Measurements from ENCODE around the gene WDR64.
"Not testable (repeated sequence)": the region's sequence is repeated elsewhere in the genome, so short reads cannot be mapped to it uniquely, and the experiment has no call there.

WDR64 gene

GRCh38 chr1:241703739-241704138, 51.7 kb downstream of the WDR64 start:
- DNase-seq, result not testable (repeated sequence)

- DNase-seq, result no peak
These were observed 54.2 kb downstream of the WDR64 start for GRCh38 chr1:241706257-241706656.

- no peak for DNase-seq
These were observed 54.9 kb downstream of the WDR64 start for GRCh38 chr1:241706967-241707366.

DNA sequence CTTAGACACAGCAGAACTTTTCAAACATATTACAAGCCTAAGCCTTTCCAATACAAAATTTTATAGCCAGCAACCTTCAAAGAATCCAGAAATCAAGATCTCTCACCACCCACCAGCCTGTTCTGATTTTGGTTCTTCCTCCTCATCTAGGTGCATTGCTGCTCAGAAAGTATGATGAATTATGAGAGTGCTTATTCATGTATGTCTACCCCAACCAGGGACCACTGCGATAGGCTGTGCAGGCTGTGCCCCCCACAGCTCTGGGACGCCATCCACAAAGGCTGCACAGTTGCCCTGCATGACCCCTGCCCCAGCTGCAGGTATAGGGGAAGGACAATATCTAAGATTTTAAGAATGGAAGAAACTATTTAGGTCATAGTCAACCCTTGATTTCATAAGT, 55.4 kb downstream of the WDR64 start:
- no peak for DNase-seq

GRCh38 chr1:241711326-241711725, 59.2 kb downstream of the WDR64 start:
- DNase-seq, result no peak

- no peak for DNase-seq
These were observed 61.2 kb downstream of the WDR64 start for GRCh38 chr1:241713316-241713715.

- peak in 1 of 3 donors; percentile 4 for DNase-seq
These were observed 62.5 kb downstream of the WDR64 start for GRCh38 chr1:241714321-241715218.

- DNase-seq, result no peak
These were observed 63.4 kb downstream of the WDR64 start for GRCh38 chr1:241715435-241715834.

DNA sequence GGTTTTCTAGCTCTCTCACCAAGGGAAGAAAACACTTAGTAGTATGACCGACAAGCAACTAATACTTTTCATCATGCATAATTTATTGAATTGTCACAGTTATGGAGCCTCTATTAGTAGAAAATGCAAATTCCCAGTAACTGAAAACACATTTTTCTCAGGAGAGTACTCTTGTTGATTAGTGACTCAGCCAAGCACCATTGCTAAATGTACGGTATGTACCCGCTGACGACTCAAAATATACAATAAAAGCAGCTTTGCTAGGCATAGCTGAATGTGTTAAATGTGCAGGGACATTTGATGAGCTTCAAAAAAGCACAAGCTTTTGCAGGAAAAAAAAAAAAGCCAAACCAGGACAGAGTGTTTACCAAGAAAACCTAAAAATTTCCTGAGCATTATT, 63.9 kb downstream of the WDR64 start:
- DNase-seq, result no peak

GRCh38 chr1:241716915-241717656, 65.0 kb downstream of the WDR64 start:
- no peak for DNase-seq

DNA sequence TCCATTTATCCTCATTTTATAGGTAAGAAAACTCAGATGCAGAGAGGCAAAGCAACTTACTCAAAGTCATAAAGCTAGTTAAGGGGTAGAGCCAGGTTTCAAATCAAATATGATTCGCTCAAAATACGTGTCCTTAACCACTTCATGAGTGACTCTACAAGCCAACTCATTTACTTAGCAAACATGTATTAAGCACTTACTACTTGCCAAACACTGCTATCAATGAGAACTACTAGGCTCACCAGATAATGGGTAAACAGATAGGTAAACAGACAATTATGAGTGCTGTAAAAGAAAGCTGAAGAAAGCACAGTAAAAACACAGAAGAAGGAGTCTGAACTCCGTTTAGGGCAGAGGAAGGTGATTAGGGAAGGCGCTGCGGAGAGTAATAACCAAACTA, 65.9 kb downstream of the WDR64 start:
- DNase-seq, result no peak

DNA sequence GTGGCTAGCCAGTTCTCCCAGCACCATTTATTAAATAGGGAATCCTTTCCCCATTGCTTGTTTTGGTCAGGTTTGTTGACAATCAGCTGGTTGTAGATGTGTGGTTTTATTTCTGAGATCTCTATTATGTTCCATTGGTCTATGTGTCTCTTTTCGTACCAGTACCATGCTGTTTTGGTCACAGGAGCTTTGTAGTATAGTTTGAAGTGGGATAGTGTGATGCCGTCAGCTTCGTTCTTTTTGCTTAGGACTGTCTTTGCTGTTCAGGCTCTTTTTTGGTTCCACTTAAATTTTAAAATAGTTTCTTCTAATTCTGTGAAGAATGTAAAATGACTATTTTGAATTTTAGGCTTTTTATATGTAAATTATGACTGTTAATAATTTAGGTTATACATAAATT, 68.9 kb downstream of the WDR64 start:
- no peak for DNase-seq

DNA sequence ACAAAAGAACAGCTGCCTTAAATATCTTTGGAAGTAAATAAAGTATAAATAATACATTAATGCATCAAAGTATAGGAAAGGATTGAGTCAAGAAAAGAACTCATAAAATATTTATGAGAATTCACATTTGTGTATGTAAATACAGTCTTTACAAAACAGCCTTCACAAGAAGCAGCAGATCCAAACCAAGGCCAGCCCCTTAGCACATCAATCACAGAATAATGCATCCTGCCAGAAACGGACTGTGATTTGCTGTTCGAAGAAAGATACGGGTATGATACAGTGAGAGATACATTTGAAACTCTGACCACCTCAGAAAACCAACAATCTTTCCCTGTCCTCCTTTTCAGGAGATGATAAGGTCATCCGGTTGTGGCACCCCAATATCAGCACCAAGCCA, 70.9 kb downstream of the WDR64 start:
- DNase-seq, result no peak

GRCh38 chr1:241724741-241725356, 72.8 kb downstream of the WDR64 start:
- no peak for DNase-seq

DNA sequence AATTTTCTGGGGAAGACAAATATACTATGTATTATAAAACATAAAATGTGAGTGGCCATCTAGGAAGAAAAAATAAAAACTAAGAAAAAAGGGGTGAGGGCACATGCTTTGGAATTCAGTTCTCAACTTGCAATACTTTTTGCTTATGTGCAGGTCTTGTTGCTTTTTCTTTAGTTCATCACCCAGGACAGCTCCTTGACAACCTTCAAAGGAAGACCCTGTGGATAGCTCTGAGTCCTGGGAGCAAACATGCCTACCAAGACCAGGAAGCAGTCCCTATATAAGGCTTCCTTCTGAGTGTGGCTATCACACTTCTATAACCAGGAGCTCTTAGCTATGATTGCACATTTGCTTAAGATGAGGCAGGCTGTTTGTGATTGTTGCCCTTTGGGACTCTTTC, 78.0 kb downstream of the WDR64 start:
- DNase-seq, result no peak

DNA sequence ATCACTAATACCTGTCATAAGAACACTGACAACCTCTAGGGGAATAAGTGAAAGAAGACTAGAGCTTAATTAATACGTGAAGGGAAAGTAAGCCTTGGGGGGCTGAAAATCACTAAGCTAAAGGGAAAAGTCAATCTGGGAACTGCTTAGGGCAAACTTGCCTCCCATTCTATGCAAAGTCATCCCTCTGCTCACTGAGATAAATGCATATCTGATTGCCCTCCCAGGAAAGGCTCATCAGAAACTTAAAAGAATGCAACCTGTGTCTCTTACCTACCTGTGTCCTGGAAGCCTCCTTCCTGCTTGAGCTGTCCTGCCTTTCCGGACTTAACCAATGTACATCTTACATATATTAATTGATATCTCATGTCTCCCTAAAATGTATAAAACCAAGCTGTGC, 81.8 kb downstream of the WDR64 start:
- DNase-seq, result no peak

DNA sequence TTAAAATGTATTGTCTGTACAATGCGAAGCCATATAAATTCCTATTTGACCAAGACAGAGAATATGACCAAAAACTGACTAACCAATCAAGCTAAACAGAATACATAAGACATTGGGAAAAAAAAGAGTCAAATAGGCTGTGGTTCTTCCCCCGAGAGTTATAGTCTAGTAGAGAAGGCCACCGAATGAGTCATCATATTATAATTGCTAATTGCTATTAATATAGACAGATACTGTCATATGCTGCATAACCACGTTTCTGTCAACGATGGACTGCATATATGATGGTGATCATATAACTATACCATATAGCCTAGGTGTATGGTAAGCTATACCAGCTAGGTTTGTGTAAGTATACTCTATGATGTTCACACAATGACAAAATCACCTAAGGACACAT, 82.5 kb downstream of the WDR64 start:
- DNase-seq, result no peak

GRCh38 chr1:241735493-241735926, 83.4 kb downstream of the WDR64 start:
- DNase-seq, result not testable (repeated sequence)

DNA sequence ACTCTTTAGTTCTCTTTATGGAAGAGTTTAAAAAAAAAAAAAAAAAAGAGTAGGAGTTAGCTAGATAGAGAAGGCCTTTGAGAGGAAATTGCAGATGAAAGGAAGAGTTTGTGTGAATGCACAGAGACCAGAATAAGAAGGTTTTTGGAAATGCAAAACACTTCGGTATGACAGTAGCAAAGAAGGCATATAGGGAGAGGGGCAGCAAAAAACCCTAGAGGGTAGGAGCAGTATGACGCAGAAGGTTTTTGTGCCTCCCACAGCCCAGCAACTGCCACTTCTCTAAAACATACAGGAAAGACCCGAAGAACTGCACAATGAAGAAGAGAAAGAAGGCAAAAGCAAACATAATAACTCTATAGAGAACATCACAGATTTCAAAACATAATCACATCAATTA, 84.3 kb downstream of the WDR64 start:
- no peak for DNase-seq

DNA sequence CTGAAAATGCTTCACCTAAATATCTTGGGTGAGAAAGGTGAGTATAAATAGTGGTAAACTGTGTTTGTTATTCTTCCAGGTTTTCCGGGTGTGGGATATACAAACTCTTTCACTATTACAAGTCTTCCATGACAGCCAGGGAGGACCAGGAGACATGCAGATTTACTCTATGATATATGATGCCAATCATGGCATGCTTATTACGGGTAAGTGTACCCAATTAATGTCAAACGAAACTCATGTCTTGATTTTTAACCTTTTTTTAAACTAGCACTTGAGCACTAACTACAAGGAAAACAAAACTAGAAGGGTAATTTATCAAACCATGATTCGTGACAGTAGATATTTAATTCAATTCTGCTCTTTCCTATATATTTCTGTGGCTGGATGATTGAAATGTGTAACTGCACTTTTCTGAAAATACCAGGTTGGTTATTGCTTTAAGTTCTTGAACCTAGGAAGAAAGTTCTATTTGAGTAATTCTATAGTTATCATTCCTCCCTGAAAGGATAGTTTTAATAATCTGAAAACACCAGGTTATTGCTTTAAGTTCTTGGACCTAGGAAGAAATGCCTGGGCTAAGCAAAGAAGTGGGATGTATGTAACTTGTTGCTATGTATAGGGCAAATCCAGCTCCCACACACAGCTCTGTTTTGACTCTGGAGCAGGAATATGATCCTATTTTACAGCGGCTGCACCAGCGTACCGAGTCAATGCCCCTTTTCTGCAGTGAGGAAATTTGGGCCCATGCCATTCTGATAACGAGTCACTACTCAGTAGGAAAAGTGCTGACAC, 86.4 kb downstream of the WDR64 start:
- no peak for DNase-seq

GRCh38 chr1:241742084-241742483, 90.0 kb downstream of the WDR64 start:
- DNase-seq, result no peak

- DNase-seq, result no peak
These were observed 92.5 kb downstream of the WDR64 start for GRCh38 chr1:241744591-241744990.

- no peak for DNase-seq
These were observed 95.9 kb downstream of the WDR64 start for GRCh38 chr1:241747992-241748391.
